ENCODE measurements around the gene TBC1D22A. TPM values are rescaled to one million over a fixed set of nuclear protein-coding genes. Genes with fewer than 3 reads are reported as not detected.

Gene TBC1D22A
- total RNA-seq, 1 experiment from 2014 or later, result 20.9 TPM

- ATAC-seq, result no peak
- H3K27ac ChIP-seq (ENCODE audit: low read depth, low read length), result no peak overlapping the region
- ChIA-PET RAD21 (ENCODE audit: low non-redundant PET in 1 of 2, low total read pairs in 2 of 2, uncharacterized antibody in 2 of 2, unreplicated experiment in 2 of 2) (no interaction called here), CTCF (no interaction called here), POLR2A (no interaction called here)
- H3K36me3 ChIP-seq (ENCODE audit: control insufficient read depth in 1 of 2, insufficient read depth in 2 of 2, low read length in 2 of 2), result no peaks in the 10 kb centered on the region
- H3K79me2 ChIP-seq (ENCODE audit: insufficient read depth, low read length), result no peaks in the 10 kb centered on the region
- H3K9me3 ChIP-seq (ENCODE audit: control insufficient read depth in 1 of 2, insufficient read depth in 1 of 2, low read depth in 1 of 2, low read length in 2 of 2), result no peaks in the 10 kb centered on the region
- no peak overlapping the region for H3K4me3 ChIP-seq (replicated peaks in 1 of 2; ENCODE audit: low read depth in 1 of 2, low read length in 2 of 2)
- intact Hi-C loops (cut with micrococcal nuclease), result no loop called here
- BruUV-seq (replicated peaks), result no TSS peak
- H3K4me1 ChIP-seq (ENCODE audit: control insufficient read depth in 1 of 2, insufficient read depth in 2 of 2, low read length in 2 of 2), result peaks cover 11 to 27% of the 10 kb centered on the region in 2 experiments
- H3K9ac ChIP-seq (ENCODE audit: low read length), result no peak overlapping the region
- no peaks in the 10 kb centered on the region for H3K9me2 ChIP-seq (ENCODE audit: insufficient read depth)
- DNase-seq (ENCODE audit: low read depth, low spot score), result no peak
- no peak overlapping the region for H2AFZ ChIP-seq (ENCODE audit: low read depth, low read length, poor library complexity, severe bottlenecking)
- no peak overlapping the region for H3K4me2 ChIP-seq (ENCODE audit: low read length)
- no peak for TF ChIP-seq RAD21 (IDR thresholded peaks at IDR 0.05; ENCODE audit: low read depth)
- no peak for TF ChIP-seq TCF7L2 (IDR thresholded peaks at IDR 0.05; ENCODE audit: borderline replicate concordance, extremely low read depth, insufficient read depth, insufficient read length)
- no peak for TF ChIP-seq JUND (IDR thresholded peaks at IDR 0.05)
- TF ChIP-seq REST (IDR thresholded peaks at IDR 0.05; ENCODE audit: low read depth), result no peak
- no peaks in the 10 kb centered on the region for H3K27me3 ChIP-seq (ENCODE audit: insufficient read depth, low read length)
- no peaks in the 10 kb centered on the region for H4K20me1 ChIP-seq (ENCODE audit: insufficient read depth)
Measured at GRCh38 chr22:46983046-46983445, 220.6 kb downstream of the TBC1D22A start.

GRCh38 chr22:46984751-46985506 is 222.5 kb downstream of the TBC1D22A start:
- Histone ChIP-seq H4K20me1 (ENCODE audit: insufficient read depth) (no peaks in the 10 kb centered on the region), H3K36me3 (ENCODE audit: control insufficient read depth in 1 of 2, insufficient read depth in 2 of 2, low read length in 2 of 2) (no peaks in the 10 kb centered on the region), H3K27ac (ENCODE audit: low read depth, low read length) (peak overlapping the region; percentile 55), H3K4me1 (ENCODE audit: control insufficient read depth in 1 of 2, insufficient read depth in 2 of 2, low read length in 2 of 2) (peaks cover 11 to 27% of the 10 kb centered on the region in 2 experiments), H3K9ac (ENCODE audit: low read length) (peak overlapping the region; percentile 3), H3K4me3 (replicated peaks in 1 of 2; ENCODE audit: low read depth in 1 of 2, low read length in 2 of 2) (peak overlapping the region in 1 of 2 experiments; percentile 22; a peak in 1 of 4 replicates), H3K27me3 (ENCODE audit: insufficient read depth, low read length) (no peaks in the 10 kb centered on the region), H3K79me2 (ENCODE audit: insufficient read depth, low read length) (no peaks in the 10 kb centered on the region), H2AFZ (ENCODE audit: low read depth, low read length, poor library complexity, severe bottlenecking) (no peak overlapping the region), H3K9me2 (ENCODE audit: insufficient read depth) (no peaks in the 10 kb centered on the region), H3K9me3 (ENCODE audit: control insufficient read depth in 1 of 2, insufficient read depth in 1 of 2, low read depth in 1 of 2, low read length in 2 of 2) (no peaks in the 10 kb centered on the region), H3K4me2 (ENCODE audit: low read length) (peak overlapping the region; percentile 62)
- peak; percentile 82 for ATAC-seq
- BruUV-seq (replicated peaks), result no TSS peak
- ChIA-PET POLR2A (no interaction called here), CTCF (no interaction called here), RAD21 (ENCODE audit: low non-redundant PET in 1 of 2, low total read pairs in 2 of 2, uncharacterized antibody in 2 of 2, unreplicated experiment in 2 of 2) (interaction anchor here in 1 of 2 experiments (0.6 kb wide), 1 partner anchor 206 kb away, joined by 4 read pairs; no protein-coding TSS in a partner anchor)
- intact Hi-C loops (cut with micrococcal nuclease), result no loop called here
- DNase-seq (ENCODE audit: low read depth, low spot score), result peak; percentile 41
- TF ChIP-seq TCF7L2 (IDR thresholded peaks at IDR 0.05; ENCODE audit: borderline replicate concordance, extremely low read depth, insufficient read depth, insufficient read length), result no peak
- TF ChIP-seq JUND (IDR thresholded peaks at IDR 0.05), result peak; percentile 68
- peak; percentile 3; the same call in 1 of the 2 replicates for TF ChIP-seq SP1 (IDR thresholded peaks at IDR 0.05; ENCODE audit: low read depth)
- TF ChIP-seq FOSL1 (IDR thresholded peaks at IDR 0.05; ENCODE audit: low read depth), result peak; percentile 81
- TF ChIP-seq ZNF274 (IDR thresholded peaks at IDR 0.05; ENCODE audit: low read depth, low read length), result no peak
- 0 out of 2 replicates have a peak, but pooled peaks have one; percentile 30 for TF ChIP-seq SRF (IDR thresholded peaks at IDR 0.05; ENCODE audit: low read depth)
